ENCODE results near the gene TSHZ2. TPM values are rescaled to one million over a fixed set of nuclear protein-coding genes. Genes with fewer than 3 reads are reported as not detected.

The TSHZ2 gene
- total and polyA plus RNA-seq, 4 donors: 0.93 to 8.8 (median 3.8) TPM

DNA sequence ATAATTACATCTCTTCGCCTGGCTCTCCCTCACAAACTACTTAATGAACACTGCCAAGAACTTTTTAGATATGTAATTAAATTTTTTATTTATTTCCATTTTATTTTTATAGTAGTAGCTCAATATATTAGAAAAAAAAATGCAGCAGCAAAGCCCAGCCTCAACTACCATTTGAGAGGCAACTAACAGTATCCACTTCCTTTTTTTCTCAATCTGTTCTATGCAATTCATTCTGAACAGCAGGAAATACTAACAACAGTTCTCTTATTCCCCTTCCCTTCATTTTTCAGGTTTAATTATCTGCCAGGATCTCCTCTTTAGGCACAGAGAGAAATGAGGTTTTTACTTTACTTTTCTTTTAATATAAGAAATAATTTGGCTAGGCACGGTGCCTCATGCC, 508.8 kb downstream of the TSHZ2 start:
- Histone ChIP-seq H3K36me3 (ENCODE audit: control insufficient read depth in 4 of 4, insufficient read depth in 4 of 4, low read length in 4 of 4) (no peaks in the 10 kb centered on the region), H3K27ac (ENCODE audit: low read depth in 1 of 2, low read length in 1 of 2) (no peak overlapping the region), H3K27me3 (ENCODE audit: control insufficient read depth in 3 of 3, insufficient read depth in 3 of 3, low read length in 2 of 3) (no peaks in the 10 kb centered on the region), H3K4me1 (ENCODE audit: control insufficient read depth in 5 of 5, insufficient read depth in 5 of 5, low read length in 5 of 5) (no peaks in the 10 kb centered on the region), H3K4me3 (no peak overlapping the region), H3K9ac (ENCODE audit: insufficient read depth in 1 of 2, low read length in 2 of 2) (no peak overlapping the region), H3K9me3 (ENCODE audit: control insufficient read depth in 4 of 4, insufficient read depth in 3 of 4, low read length in 3 of 4) (no peaks in the 10 kb centered on the region)
- 93 to 95% methylated on average over 2 of the region's 2 CpGs for WGBS, 2 donors
- ATAC-seq (ENCODE audit: insufficient read depth, low FRiP score) (no peak), DNase-seq (no peak)
- TF ChIP-seq, protein P1, sequence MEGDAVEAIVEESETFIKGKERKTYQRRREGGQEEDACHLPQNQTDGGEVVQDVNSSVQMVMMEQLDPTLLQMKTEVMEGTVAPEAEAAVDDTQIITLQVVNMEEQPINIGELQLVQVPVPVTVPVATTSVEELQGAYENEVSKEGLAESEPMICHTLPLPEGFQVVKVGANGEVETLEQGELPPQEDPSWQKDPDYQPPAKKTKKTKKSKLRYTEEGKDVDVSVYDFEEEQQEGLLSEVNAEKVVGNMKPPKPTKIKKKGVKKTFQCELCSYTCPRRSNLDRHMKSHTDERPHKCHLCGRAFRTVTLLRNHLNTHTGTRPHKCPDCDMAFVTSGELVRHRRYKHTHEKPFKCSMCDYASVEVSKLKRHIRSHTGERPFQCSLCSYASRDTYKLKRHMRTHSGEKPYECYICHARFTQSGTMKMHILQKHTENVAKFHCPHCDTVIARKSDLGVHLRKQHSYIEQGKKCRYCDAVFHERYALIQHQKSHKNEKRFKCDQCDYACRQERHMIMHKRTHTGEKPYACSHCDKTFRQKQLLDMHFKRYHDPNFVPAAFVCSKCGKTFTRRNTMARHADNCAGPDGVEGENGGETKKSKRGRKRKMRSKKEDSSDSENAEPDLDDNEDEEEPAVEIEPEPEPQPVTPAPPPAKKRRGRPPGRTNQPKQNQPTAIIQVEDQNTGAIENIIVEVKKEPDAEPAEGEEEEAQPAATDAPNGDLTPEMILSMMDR (IDR thresholded peaks at IDR 0.05; ENCODE audit: control extremely low read depth, extremely low read depth): no peak

DNA sequence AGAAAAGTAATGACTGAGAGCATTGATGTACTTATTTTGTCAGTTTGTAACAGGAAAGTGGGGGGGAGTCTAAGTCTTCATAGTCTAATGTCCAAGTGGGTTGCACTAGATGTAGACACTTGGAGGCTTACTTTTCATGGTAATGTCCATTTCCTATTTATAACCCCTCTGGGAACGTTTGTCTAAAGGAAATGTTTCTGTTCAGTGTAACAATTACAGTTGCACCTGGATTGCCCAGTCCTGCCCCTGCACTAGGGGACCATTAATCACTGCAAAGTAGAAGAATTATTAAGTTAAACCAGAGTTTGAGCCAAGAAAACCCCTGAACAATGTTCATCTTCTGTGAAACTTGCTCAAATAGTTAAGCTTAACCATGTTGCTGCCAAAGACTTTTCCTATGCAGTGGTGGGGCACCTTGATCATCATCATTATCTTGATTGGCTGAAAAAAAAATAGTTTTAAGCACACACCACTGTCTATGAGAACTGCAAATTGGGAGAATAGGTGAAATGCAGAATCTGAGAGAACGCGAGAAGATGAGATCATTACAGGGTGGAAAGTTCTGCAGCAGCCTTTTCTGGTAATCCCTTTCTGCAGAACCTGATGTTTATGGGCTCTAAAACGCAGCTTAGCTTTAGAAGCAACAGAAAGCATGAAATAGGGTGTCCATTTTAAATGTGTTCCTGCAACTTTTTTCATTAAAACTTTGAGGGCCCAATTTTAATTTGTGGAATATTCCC, 515.5 kb downstream of the TSHZ2 start:
- Histone ChIP-seq H3K9ac (ENCODE audit: insufficient read depth in 1 of 2, low read length in 2 of 2) (no peak overlapping the region), H3K4me3 (no peak overlapping the region), H3K27me3 (ENCODE audit: control insufficient read depth in 3 of 3, insufficient read depth in 3 of 3, low read length in 2 of 3) (no peaks in the 10 kb centered on the region), H3K27ac (ENCODE audit: low read depth in 1 of 2, low read length in 1 of 2) (no peak overlapping the region), H3K36me3 (ENCODE audit: control insufficient read depth in 4 of 4, insufficient read depth in 4 of 4, low read length in 4 of 4) (no peaks in the 10 kb centered on the region), H3K4me1 (ENCODE audit: control insufficient read depth in 5 of 5, insufficient read depth in 5 of 5, low read length in 5 of 5) (peaks cover 0 to 4% (median 0%) of the 10 kb centered on the region in 5 donors), H3K9me3 (ENCODE audit: control insufficient read depth in 4 of 4, insufficient read depth in 3 of 4, low read length in 3 of 4) (no peaks in the 10 kb centered on the region)
- ATAC-seq (ENCODE audit: insufficient read depth, low FRiP score): no peak
- TF ChIP-seq, protein P1 (IDR thresholded peaks at IDR 0.05; ENCODE audit: control extremely low read depth, extremely low read depth): no peak
- no peak for DNase-seq
- 76 to 81% methylated on average over 4 of the region's 4 CpGs for WGBS, 2 donors

DNA sequence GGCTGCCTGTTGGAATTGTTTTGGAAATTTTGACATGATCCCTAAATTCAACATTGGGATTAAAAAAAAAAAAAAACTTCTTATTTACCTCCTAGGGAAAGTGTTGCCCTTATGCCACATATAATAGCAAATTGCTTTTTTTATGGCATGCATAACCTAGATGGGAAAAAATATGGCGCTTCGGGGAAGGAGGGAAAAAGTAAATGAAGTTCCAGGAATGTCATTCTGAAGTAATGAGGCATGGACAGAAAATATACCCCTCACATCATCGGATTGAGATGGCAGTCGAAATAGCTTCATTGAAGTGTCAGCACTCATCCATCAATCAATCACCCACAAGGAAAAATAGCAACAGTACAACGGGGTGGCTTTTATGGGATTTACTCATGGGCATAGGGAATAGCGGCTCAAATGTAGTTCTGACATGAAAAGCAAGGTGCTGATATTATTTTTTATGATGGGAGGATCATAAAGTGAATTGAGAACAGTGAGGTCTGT, 516.7 kb downstream of the TSHZ2 start:
- no peaks in the 10 kb centered on the region for H3K27me3 ChIP-seq (ENCODE audit: control insufficient read depth in 3 of 3, insufficient read depth in 3 of 3, low read length in 2 of 3)
- no peaks in the 10 kb centered on the region for H3K36me3 ChIP-seq (ENCODE audit: control insufficient read depth in 4 of 4, insufficient read depth in 4 of 4, low read length in 4 of 4)
- H3K4me3 ChIP-seq: no peak overlapping the region
- DNase-seq: no peak
- H3K4me1 ChIP-seq (ENCODE audit: control insufficient read depth in 5 of 5, insufficient read depth in 5 of 5, low read length in 5 of 5): peaks cover 0 to 6% (median 0%) of the 10 kb centered on the region in 5 donors
- no peak overlapping the region for H3K9ac ChIP-seq (ENCODE audit: insufficient read depth in 1 of 2, low read length in 2 of 2)
- no peak overlapping the region for H3K27ac ChIP-seq (ENCODE audit: low read depth in 1 of 2, low read length in 1 of 2)
- TF ChIP-seq, protein P1 (IDR thresholded peaks at IDR 0.05; ENCODE audit: control extremely low read depth, extremely low read depth): no peak
- no peak for ATAC-seq (ENCODE audit: insufficient read depth, low FRiP score)
- H3K9me3 ChIP-seq (ENCODE audit: control insufficient read depth in 4 of 4, insufficient read depth in 3 of 4, low read length in 3 of 4): no peaks in the 10 kb centered on the region
- WGBS, 2 donors: 91 to 92% methylated on average over 6 of the region's 6 CpGs
